H9 (cell line): Measurements from ENCODE around the gene CCNI2. TPM values are rescaled to one million over a fixed set of nuclear protein-coding genes. Genes with fewer than 3 reads are reported as not detected.

Experiments used
- DNase-seq: peaks from one replicate; pipeline ENCODE4 v3.0.0-alpha.2; 2017
- H2AFZ ChIP-seq: one replicate; pipeline ENCODE4 v1.6.1; 2013; ENCODE audit warnings: mild to moderate bottlenecking, low read length, control low read depth, moderate library complexity
- H2AK5ac ChIP-seq: 2 replicates; pipeline ENCODE4 v1.6.1; 2013; ENCODE audit warnings: low read length, control low read depth, mixed read lengths; ENCODE audit not compliant: insufficient read length
- H2BK120ac ChIP-seq: one replicate; pipeline ENCODE4 v1.6.1; 2013; ENCODE audit warnings: low read depth, mild to moderate bottlenecking, low read length, control low read depth, inconsistent platforms; ENCODE audit not compliant: poor library complexity, severe bottlenecking
- H2BK12ac ChIP-seq: 2 replicates; pipeline ENCODE4 v1.6.1; 2013; ENCODE audit warnings: low read length, control low read depth, mixed read lengths, low read depth; ENCODE audit not compliant: insufficient read length
- H2BK15ac ChIP-seq: 2 replicates; pipeline ENCODE4 v1.6.1; 2013; ENCODE audit warnings: low read depth, low read length, control low read depth
- H2BK20ac ChIP-seq: one replicate; pipeline ENCODE4 v1.6.1; 2013; ENCODE audit warnings: low read depth, mild to moderate bottlenecking, low read length, control low read depth, inconsistent platforms; ENCODE audit not compliant: poor library complexity, severe bottlenecking
- H2BK5ac ChIP-seq: 2 replicates; pipeline ENCODE4 v1.6.1; 2013; ENCODE audit warnings: low read length, control low read depth, mixed read lengths; ENCODE audit not compliant: insufficient read length
- H3K14ac ChIP-seq: 2 replicates; pipeline ENCODE4 v1.6.1; 2013; ENCODE audit warnings: low read length, control low read depth; ENCODE audit not compliant: insufficient read depth
- H3K18ac ChIP-seq: 2 replicates; pipeline ENCODE4 v1.6.1; 2013; ENCODE audit warnings: low read depth, mild to moderate bottlenecking, mixed read lengths, low read length, control low read depth; ENCODE audit not compliant: insufficient read length
- H3K23ac ChIP-seq: 2 replicates; pipeline ENCODE4 v1.6.1; 2013; ENCODE audit warnings: low read length, control low read depth, mixed read lengths, low read depth; ENCODE audit not compliant: insufficient read length
- H3K23me2 ChIP-seq: 2 replicates; pipeline ENCODE4 v1.6.1; 2013; ENCODE audit warnings: low read depth, mild to moderate bottlenecking, mixed read lengths, low read length, control low read depth; ENCODE audit not compliant: insufficient read length, poor library complexity, severe bottlenecking
- H3K27ac ChIP-seq: 2 replicates; pipeline ENCODE4 v1.5.1; 2013; ENCODE audit warnings: low read length, control low read depth, mixed read lengths, low read depth; ENCODE audit not compliant: insufficient read length
- H3K27me3 ChIP-seq: 2 replicates; pipeline ENCODE4 v1.6.1; 2013; ENCODE audit warnings: low read length, control low read depth, inconsistent platforms; ENCODE audit not compliant: insufficient read depth
- H3K4ac ChIP-seq: 2 replicates; pipeline ENCODE4 v1.6.1; 2013; ENCODE audit warnings: low read depth, mild to moderate bottlenecking, control low read depth, inconsistent platforms, low read length, moderate library complexity
- H3K4me1 ChIP-seq: 2 replicates; pipeline ENCODE4 v1.6.1; 2013; ENCODE audit warnings: low read length, control low read depth, inconsistent platforms; ENCODE audit not compliant: insufficient read depth
- H3K4me2 ChIP-seq: 2 replicates; pipeline ENCODE4 v1.6.1; 2013; ENCODE audit warnings: low read length, control low read depth, mixed read lengths; ENCODE audit not compliant: insufficient read length, insufficient read depth
- H3K56ac ChIP-seq: 2 replicates; pipeline ENCODE4 v1.6.1; 2013; ENCODE audit warnings: low read depth, mild to moderate bottlenecking, mixed read lengths, low read length, control low read depth; ENCODE audit not compliant: insufficient read length
- H3K79me1 ChIP-seq: 2 replicates; pipeline ENCODE4 v1.6.1; 2013; ENCODE audit warnings: low read depth, mild to moderate bottlenecking, moderate library complexity, low read length, control low read depth, inconsistent platforms; ENCODE audit not compliant: insufficient read depth, poor library complexity, severe bottlenecking
- H3K79me2 ChIP-seq: 2 replicates; pipeline ENCODE4 v1.6.1; 2013; ENCODE audit warnings: low read length, control low read depth, inconsistent platforms; ENCODE audit not compliant: insufficient read depth
- H3K9ac ChIP-seq: 2 replicates; pipeline ENCODE4 v1.6.1; 2013; ENCODE audit warnings: low read length, control low read depth, mixed read lengths; ENCODE audit not compliant: insufficient read length; ENCODE audit errors: extremely low read depth
- H3K9me3 ChIP-seq: one replicate; pipeline ENCODE4 v1.6.1; 2013; ENCODE audit warnings: low read depth, low read length, inconsistent platforms; ENCODE audit not compliant: control insufficient read depth
- H3T11ph ChIP-seq: one replicate; pipeline ENCODE4 v1.6.1; 2013; ENCODE audit warnings: mild to moderate bottlenecking, low read length, control low read depth, inconsistent platforms
- H4K20me1 ChIP-seq: one replicate; pipeline ENCODE4 v1.6.1; 2013; ENCODE audit not compliant: control insufficient read depth, insufficient read length, insufficient read depth
- H4K5ac ChIP-seq: 2 replicates; pipeline ENCODE4 v1.6.1; 2013; ENCODE audit warnings: low read depth, mild to moderate bottlenecking, mixed read lengths, low read length, control low read depth; ENCODE audit not compliant: insufficient read length
- H4K8ac ChIP-seq: replicated peaks from 2 replicates; pipeline ENCODE4 v1.6.1; 2013; ENCODE audit warnings: low read length, control low read depth, mixed read lengths, low read depth; ENCODE audit not compliant: insufficient read length
- H4K91ac ChIP-seq: 2 replicates; pipeline ENCODE4 v1.6.1; 2013; ENCODE audit warnings: low read depth, mild to moderate bottlenecking, moderate library complexity, mixed read lengths, low read length, control low read depth; ENCODE audit not compliant: insufficient read length
- H3K27ac Mint-ChIP-seq, 3 experiments: 2 replicates in 2 of 3; 3 replicates in 1 of 3; pipeline ENCODE4 v1.8.0; 2020 to 2021; ENCODE audit warnings: mixed read lengths in 3 of 3, mild to moderate bottlenecking in 1 of 3, moderate library complexity in 1 of 3
- H3K27me3 Mint-ChIP-seq: 2 replicates; pipeline ENCODE4 v1.8.0; 2021; ENCODE audit warnings: low read depth, mild to moderate bottlenecking, moderate library complexity, mixed read lengths
- H3K36me3 Mint-ChIP-seq, 3 experiments: 2 replicates in 2 of 3; 3 replicates in 1 of 3; pipeline ENCODE4 v1.8.0; 2020 to 2021; ENCODE audit warnings: low read depth in 3 of 3, mixed read lengths in 3 of 3; ENCODE audit not compliant: insufficient read depth in 1 of 3
- H3K4me1 Mint-ChIP-seq, 2 experiments: 2 replicates each; pipeline ENCODE4 v1.8.0; 2020; ENCODE audit warnings: mixed read lengths in 2 of 2
- H3K4me3 Mint-ChIP-seq, 2 experiments: 2 replicates in 1 of 2; 3 replicates in 1 of 2; pipeline ENCODE4 v1.8.0; 2020 to 2021; ENCODE audit warnings: mild to moderate bottlenecking in 2 of 2, mixed read lengths in 2 of 2, moderate library complexity in 1 of 2
- H3K9me3 Mint-ChIP-seq, 2 experiments: 2 replicates in 1 of 2; 3 replicates in 1 of 2; pipeline ENCODE4 v1.8.0; 2020; ENCODE audit warnings: mild to moderate bottlenecking in 2 of 2, mixed read lengths in 2 of 2, moderate library complexity in 1 of 2
- CTCF ChIP-seq: fragments of 200-600 bp; sonication (generic); conservative IDR thresholded peaks from 3 replicates; pipeline ENCODE4 v1.8.0; 2021; ENCODE audit warnings: antibody characterized with exemption, mild to moderate bottlenecking
- WGBS: extraction: QIAGEN DNeasy Blood & Tissue Kit; methylation state at CpG from one replicate; pipeline ENCODE4 v1.1.7; 2013; ENCODE audit warnings: missing lambda C conversion rate, low lambda C conversion rate, mixed read lengths; ENCODE audit not compliant: insufficient read length; ENCODE audit errors: extremely low coverage; 5-methylcytosine and 5-hydroxymethylcytosine counted together
- total RNA-seq: library from RNA; stranded (reverse); gene quantifications from 2 replicates; pipeline ENCODE4 v1.2.1, GENCODE V29; 2021

CCNI2 gene
- total RNA-seq, 1 experiment from 2014 or later, result 0.57 TPM

- no peak overlapping the region for H4K5ac ChIP-seq
- no peak overlapping the region for H2BK15ac ChIP-seq
- no peak overlapping the region for H2BK5ac ChIP-seq
- no peak for TF ChIP-seq CTCF
- H2BK120ac ChIP-seq, result no peak overlapping the region
- no peaks in the 10 kb centered on the region for H3K79me2 ChIP-seq
- H3K4me3 Mint-ChIP-seq, result no peak overlapping the region
- H3K9ac ChIP-seq, result no peak overlapping the region
- H3K36me3 Mint-ChIP-seq, result peaks cover 5 to 28% (median 12%) of the 10 kb centered on the region in 3 experiments; a peak in 6 of 7 replicates
- H3K27me3 ChIP-seq, result no peaks in the 10 kb centered on the region
- H4K8ac ChIP-seq, result no peak overlapping the region
- no peak overlapping the region for H2BK20ac ChIP-seq
- no peak overlapping the region for H2AK5ac ChIP-seq
- H4K91ac ChIP-seq, result no peak overlapping the region
- no peak overlapping the region for H2BK12ac ChIP-seq
- no peak overlapping the region for H3K4ac ChIP-seq
- H3K4me1 ChIP-seq, result no peaks in the 10 kb centered on the region
- peaks cover 3% of the 10 kb centered on the region for H3K27me3 Mint-ChIP-seq
- no CpG with 5 or more reads among the region's 13 CpGs for WGBS
- H3K4me1 Mint-ChIP-seq, result peaks cover 18 to 25% of the 10 kb centered on the region in 2 experiments
- DNase-seq, result no peak
- no peaks in the 10 kb centered on the region for H3K79me1 ChIP-seq
- H3K56ac ChIP-seq, result no peak overlapping the region
- no peak overlapping the region for H3K18ac ChIP-seq
- H3K23me2 ChIP-seq, result no peaks in the 10 kb centered on the region
- H3K27ac ChIP-seq, result no peak overlapping the region
- H3K14ac ChIP-seq, result no peak overlapping the region
- H2AFZ ChIP-seq, result no peak overlapping the region
- H3K23ac ChIP-seq, result no peak overlapping the region
- no peak overlapping the region for H3T11ph ChIP-seq
- H3K4me2 ChIP-seq, result no peak overlapping the region
- H3K9me3 ChIP-seq, result no peaks in the 10 kb centered on the region
- H3K9me3 Mint-ChIP-seq, result no peaks in the 10 kb centered on the region
- peaks cover 2% of the 10 kb centered on the region for H4K20me1 ChIP-seq
- no peak overlapping the region for H3K27ac Mint-ChIP-seq
Measured at GRCh38 chr5:132758451-132758850, 11.2 kb downstream of the CCNI2 start.
